Germinal center (tissue), 1 donor: ENCODE measurements around the gene C2CD3.
A peak's percentile ranks its signal among the peaks of the same experiment; 100 is the strongest.
"Not testable (repeated sequence)": the region's sequence is repeated elsewhere in the genome, so short reads cannot be mapped to it uniquely, and the experiment has no call there.

Experiments used
- DNase-seq: peaks from one replicate; pipeline ENCODE4 v3.0.0; 2012; ENCODE audit warnings: mixed read lengths, low spot score

The C2CD3 gene

DNA sequence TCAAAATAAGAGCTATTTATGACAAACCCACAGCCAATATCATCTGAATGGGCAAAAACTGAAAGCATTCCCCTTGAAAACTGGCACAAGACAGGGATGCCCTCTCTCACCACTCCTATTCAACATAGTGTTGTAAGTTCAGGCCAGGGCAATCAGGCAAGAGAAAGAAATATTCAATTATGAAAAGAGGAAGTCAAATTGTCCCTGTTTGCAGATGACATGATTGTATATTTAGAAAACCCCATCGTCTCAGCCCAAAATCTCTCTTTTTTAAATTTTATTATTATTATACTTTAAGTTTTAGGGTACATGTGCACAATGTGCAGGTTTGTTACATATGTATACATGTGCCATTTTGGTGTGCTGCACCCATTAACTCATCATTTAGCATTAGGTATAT, 107.2 kb downstream of the C2CD3 start:
- not testable (repeated sequence) for DNase-seq

DNA sequence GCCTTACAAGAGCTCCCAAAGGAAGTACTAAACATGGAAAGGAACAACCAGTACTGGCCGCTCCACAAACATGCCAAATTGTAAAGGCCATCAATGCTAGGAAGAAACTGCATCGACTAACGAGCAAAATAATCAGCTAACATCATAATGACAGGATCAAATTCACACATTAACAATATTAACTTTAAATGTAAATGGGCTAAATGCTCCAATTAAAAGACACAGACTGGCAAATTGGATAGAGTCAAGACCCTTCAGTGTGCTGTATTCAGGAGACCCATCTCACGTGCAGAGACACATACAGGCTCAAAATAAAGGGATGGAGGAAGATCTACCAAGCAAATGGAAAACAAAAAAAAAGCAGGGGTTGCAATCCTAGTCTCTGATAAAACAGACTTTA, 109.2 kb downstream of the C2CD3 start:
- DNase-seq, result not testable (repeated sequence)

DNA sequence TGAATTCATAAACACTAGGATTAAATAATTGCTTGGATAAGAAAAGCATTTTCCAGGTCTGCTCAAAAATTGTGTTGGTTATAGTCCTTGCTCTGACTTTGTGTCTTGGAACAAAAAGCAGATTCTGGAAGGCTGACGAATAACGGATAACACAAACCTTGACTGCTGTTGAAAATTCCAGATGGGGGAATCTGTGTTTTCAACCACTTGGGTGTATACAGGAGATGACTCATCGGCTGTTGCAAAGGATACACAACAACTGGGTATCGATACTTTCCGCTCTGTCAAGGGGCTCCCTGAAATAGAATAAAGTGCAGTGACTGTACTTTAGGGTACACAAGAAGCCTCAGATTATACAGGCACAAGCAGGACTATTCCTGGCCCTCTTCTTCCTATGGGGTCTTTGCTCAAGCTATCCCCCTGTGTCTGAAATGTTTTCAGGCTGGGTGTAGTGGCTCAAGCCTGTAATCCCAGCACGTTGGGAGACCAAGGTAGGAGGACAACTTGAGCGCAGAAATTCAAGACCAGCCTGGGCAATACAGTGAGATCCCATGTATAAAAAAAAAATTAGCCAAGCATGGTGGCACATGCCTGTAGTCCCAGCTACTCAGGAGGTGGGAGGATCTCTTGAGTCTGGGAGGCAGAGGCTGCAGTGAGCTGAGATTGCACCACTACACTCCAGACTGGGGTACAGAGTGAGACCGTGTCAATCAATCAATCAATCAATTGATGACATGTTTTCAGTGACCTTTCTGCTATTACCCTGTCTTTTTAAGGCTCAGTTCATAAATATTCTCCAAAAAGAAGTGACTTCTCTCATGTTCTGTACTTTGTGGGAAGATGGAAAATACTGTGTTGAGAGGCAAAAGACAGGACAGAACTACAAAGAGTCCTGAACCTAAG, 113.3 kb downstream of the C2CD3 start:
- DNase-seq, result no peak

DNA sequence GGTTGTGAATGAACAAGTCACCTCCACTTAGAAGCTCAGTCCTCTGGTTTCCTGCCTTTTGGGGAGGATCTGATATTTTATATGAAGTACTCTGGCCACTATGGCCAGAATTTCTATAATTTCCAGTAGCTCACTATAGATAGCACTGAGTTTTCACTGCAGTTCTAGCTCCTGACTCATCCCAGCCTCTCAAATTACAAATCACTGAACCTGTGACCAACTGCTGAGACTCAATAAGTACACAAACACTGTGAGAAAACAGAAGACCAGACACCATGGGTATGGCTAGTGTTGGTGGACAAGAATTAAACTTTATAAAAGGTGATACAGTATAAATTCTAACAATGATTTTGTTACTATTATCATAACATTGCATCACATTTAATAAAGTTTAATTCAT, 114.9 kb downstream of the C2CD3 start:
- DNase-seq, result no peak

DNA sequence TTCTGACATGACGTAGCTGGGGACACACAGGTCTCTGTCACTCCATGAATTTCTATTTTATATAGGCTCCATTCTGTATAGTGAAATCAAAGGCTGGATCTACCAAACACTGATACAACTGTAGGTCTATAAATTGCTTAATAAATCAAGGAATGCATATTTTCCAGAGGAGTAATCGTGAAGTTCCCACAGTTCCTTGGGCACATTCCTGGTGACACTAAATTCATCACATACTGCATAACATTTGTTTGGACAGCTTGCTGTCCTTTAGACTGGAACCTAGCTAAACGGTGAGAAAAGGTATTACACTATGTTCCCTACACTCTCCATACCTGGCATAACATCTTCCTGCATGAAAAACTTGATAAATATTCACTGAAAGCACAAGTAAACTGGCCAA, 120.3 kb downstream of the C2CD3 start:
- DNase-seq, result no peak

DNA sequence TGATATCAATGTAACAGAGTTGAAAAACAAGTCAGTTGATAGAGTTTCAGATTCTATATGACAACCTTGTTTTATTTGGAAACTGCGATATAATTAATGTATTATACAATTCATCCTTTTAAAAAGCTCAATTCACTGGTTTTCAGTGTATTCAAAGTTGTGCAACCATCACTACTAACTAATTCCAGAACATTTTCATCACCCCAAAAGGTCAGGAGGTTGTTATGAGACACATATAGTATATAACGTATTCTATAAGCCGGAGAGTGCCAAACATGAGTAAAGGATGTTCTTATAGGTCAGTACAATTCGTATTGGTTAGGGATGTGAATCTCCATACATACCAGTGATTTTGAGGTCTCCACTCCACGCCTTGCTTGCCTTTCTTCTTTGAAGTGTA, 121.8 kb downstream of the C2CD3 start:
- no peak for DNase-seq

DNA sequence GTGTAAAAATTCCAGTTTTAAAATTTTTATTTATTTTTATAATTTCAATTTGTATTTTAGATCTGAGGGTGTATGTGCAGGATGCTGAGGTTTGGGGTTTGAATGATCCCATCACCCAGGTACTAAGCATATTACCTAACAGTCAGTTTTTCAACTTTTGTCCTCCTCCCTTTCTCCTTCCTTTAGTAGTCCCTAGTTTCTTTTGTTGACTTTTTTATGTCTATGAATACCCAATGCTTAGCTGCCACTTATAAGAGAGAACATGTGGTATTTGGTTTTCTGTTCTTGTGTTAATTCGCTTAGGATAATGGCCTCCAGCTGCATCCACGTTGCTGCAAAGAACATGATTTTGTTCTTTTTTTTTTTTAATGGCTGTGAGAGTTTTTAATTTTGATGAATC, 126.3 kb downstream of the C2CD3 start:
- DNase-seq, result no peak

DNA sequence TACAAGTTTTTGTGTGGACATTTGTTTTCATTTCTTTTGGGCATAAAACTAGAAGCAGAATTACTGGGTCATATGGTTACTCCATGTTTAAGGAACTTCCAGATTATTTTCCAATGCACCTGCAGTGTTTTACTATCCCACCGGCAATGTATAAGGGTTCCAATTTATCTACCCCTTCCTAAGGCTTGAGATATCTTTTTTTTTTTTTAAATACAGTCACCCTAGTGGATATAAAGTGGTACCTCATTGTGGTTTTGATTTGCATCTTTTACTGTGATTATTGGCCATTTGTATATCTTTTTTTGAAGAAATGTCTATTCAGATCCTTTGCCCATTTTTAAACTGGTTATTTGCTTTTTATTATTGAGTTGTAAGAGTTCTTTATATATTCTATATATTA, 127.4 kb downstream of the C2CD3 start:
- DNase-seq, result no peak

DNA sequence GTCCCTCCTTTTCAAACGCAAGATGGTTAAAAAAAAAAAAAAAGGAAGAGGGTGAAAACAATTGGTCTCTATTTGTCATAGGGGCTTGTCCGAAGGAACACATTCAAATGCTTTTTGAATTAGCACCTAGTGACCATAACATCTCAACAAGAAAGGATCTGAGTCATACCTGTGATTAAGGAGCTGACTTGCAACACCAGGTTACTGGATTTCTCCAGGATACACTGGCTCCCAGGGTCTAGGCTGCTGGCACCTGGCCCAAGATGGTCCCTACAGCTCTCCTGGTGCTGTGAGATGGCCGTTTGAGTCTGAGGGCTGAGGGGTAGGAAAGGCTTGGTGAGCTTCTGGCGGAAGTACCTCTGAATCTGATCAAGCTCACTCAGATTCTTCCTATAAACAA, 133.5 kb downstream of the C2CD3 start:
- no peak for DNase-seq

DNA sequence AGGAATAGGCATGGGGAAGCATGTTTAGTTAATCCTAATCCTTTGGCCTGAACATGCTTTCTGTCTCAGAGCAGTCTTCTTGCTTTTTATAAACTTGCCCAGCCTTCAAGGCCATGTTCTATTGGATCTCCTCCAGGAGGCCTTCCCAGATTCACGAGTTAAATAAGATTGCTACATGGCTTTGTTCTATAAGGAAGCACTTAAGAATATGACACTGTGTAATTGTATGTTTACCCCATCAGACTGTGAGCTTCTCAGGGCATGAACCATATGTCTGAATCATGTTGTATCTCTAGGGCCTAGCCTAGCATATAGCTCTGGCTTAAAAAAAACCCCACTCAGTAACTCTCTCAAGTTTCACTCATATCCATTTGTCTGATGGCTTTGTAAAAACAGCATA, 135.5 kb downstream of the C2CD3 start:
- DNase-seq, result no peak

DNA sequence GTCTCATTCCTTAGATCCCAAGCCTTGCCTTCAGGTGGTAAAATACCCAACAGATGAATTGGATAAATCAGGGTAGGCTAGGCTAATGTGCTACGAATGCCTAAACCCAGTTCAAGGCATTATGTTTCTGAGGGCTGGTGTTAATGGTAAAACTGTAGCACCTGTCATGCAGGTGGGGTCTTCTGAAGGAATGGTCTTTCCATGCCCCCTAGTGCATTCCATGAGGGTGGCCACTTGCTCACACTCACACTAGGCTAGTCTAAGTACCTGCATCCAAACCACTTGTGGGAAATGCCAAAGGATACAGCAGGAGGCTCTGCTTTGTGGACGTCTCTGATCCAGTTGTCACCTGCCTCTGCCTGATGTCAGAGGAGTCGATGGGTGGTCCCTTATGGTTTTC, 137.8 kb downstream of the C2CD3 start:
- DNase-seq, result no peak

DNA sequence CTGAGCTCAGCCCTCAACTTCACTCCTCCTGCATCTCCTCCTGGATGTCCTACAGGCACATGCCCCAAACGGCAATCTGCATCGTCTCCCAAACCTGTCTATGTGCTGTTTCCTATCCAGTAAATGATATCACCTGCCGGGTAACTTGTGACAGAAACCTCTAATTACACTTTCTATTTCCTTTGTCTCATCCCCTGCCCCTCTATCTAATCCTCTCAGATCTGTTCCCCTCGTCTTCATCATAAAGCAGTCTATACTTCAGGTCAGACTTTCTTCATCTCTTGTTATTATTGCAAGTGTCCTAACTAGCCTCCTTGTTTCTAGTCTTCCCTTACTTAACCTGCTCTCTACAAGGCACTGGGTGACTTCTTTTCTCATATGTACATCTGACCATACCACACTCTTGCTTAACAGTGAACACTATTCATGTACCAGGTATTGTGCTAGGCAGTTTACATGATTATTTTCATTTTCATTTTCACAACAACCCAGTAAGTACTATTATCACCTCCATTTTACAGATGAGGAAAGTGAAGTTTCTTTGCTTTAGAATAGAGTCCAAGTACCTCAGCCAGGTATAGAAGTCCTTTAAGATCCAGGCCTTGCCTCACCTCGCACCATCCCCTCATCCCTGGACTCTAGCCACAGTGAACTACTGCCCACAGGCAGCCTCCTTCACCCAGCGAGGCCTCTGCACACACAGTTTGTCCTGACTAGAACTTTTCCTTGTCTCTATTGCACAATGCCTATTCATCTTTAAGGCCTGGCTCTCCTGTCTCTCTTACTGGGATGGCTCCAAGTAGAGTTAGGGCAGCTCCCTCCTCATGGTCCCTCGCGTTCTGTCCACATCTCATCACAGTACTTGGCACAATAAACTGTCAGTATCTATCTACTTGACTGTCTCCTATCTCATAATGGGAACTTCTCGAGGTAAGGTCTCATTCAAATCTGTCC, 139.8 kb downstream of the C2CD3 start:
- DNase-seq, result no peak

DNA sequence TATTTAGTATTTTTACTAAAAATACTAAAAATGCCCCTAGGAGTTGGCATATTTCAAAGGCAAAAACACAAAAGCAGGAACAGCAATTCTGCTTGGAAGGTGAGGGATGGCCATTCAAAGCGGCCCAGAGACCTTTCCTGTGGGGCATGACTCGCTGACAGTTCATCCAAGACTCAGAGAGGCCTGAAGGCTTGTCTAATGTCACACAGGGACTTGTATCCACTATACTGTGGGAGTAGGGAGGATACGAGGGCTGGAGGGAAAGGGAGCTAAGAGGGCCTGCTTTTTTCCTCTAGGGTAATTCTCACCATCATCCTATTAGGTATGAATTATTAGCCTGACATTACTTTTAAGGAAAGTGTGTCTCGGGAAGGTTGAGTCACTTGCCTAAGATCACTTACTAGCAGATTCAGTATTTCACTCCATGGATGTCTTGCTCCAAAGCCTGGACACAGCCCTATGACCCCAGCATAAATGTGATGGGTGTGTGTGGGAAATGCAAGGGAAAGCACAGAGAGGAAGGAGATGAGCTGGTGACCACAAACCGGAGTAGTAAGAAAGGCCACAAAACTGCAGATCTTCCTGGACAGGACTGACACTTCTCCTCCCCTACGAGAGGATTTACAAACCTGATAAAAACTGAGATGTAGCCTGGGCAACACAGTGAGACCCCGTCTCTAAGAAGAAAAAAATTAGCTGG, 145.2 kb downstream of the C2CD3 start:
- DNase-seq, result no peak

DNA sequence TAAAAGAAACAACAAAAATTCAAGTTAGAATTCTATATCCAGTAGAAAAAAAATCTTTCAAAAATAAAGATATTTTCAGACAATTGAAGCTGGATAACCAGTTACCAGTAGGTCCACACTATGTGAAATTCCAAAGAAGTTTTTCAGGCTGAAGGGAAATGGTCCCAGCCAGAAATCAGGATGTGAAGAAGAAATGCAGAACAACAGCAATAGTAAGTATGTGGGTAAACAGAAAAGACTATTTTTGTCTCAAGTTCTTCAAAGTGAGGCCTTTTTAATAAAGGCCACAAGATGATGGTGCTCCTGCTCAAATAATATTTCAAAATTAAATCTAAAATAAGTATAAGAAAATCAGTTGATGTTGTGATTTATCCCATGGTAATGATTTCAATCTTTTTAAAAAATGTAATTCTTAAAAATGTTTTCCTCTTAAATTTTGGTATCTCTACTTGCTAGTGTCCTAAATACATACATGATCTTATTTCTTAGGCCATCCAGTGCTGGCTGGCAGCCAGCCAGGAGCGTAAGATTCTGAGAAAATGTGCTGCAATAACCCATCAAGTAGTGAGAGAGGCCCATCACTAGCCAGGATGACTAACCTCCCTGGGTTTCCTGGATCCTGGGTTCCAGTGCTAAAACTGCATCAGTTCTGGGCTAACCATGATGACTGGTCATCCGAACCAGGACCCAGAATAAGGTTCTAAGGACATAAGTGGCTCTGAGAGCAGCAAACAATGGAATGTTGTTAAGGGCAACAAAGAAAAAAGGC, 146.4 kb downstream of the C2CD3 start:
- DNase-seq, result no peak

DNA sequence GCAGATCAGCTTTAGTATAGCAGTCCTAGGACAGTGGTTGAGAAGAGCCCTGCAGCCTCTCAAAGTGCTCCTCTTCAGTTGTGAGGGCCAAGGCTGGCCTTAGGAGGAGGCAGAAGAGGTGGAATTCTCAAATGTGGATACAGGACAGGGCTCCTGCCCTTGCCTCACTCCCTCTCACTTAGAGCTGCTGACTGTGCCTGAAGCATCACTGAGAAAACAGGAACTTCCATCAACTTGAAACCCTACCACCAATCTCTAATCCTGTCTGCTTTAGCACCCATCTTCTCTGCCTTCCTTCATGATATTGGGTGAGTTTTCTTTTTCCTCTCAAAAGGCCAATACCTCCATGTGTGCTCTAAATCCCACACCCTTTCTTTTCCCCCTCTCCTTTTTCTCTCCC, 147.5 kb downstream of the C2CD3 start:
- no peak for DNase-seq

DNA sequence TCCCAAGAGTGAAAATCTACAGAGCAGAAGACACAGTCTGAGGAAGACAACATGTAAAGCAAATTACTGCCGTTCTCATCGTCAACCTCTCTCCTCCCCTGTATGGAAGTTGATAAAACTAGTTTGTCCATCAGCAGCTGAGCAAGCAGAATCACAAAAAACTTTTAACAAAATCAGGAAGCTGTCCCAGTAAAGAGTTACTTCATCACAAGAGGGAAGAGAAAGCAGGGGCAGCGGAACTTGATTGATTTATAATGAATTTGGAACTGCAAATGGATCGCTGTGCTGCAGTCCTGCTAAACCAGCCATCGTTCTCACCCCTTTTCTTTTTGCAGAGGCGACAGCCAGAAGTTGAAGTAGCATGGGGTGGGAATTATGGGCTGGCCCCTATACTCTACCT, 148.3 kb downstream of the C2CD3 start:
- no peak for DNase-seq

DNA sequence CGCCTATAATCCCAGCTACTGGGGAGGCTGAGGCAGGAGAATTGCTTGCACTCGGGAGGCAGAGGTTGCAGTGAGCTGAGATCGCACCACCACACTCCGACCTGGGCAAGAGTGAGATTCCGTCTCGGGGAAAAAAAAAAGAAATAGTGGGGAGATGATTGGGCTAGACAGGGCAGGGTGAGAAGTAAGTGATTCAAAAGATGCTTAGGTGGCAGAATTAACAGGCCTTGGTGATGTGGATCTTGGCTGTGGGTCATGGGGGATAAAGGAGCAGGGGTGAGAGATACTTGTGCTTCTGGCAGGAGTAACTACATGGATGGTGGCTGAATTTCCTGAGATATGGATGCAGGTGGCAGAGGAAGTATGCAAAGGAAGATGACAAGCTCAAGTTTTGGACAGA, 148.8 kb downstream of the C2CD3 start:
- DNase-seq, result no peak

DNA sequence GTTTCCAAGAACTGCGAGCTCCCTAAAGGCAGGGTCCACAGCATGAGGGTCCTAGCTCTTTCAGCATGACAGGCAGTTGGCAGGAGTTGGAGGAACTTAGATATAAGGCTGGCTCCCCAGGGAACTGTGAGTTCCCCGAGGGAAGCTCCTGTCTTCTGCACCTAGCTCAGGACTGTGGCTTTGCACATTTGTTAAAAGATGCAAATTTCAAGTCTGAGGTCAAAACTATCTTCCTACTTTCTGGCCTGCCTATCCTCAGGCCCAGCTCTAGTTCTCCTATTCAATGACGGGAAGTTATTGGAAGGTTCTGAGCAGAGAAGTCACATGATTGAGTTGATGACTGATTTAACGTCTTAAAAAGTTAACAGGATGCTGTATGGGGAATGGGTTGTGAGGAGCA, 150.3 kb downstream of the C2CD3 start:
- DNase-seq, result peak; percentile 71

DNA sequence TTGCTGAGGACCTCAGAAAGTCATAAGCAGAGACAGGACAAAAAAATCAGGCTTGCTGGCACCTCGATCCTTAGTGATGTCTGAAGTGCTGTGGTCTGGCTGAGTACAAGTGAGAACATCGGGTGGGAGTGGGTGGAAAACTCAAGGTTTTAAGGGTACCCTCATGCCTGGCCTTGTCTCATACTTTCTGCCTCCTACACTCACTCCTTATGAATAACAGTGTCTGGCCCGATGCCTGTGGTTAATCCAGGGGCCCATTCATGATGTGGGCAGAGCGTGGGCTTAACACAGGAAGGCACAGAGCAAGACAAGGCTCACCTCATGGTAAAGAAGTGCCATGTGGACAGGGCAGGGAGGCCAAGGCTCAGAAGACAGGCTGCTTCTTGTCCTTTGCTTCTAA, 150.9 kb downstream of the C2CD3 start:
- no peak for DNase-seq

DNA sequence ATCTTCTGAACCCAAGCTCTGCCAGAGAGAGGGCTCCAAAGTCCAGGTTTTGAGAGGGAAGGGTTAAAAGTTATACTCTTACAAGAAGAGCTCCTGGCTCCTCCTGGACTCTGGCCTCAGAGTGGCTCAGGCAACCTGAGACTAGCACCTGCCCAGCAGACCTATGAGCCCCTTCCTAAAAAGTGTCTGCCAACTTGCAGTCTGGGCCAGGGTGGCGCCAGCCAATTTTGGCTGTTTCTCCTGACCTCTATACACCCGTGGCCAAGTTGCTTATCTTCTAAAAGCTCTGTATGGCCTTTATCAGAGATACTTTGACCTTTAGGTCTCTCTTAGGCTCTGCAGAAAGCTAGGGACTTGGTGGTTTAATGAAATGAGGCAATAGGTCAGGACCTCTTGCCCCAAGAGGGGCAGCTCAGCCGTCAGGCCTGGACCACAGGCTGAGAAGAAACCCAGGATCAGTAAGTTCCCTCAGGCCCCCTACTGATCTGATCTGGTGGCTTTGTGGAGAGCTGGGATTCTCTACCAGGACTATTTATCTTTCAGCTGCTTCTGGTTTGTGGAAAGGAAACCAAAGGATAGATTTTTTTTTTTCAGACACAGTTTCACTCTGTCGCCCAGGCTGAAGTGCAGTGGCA, 151.6 kb downstream of the C2CD3 start:
- DNase-seq, result no peak

DNA sequence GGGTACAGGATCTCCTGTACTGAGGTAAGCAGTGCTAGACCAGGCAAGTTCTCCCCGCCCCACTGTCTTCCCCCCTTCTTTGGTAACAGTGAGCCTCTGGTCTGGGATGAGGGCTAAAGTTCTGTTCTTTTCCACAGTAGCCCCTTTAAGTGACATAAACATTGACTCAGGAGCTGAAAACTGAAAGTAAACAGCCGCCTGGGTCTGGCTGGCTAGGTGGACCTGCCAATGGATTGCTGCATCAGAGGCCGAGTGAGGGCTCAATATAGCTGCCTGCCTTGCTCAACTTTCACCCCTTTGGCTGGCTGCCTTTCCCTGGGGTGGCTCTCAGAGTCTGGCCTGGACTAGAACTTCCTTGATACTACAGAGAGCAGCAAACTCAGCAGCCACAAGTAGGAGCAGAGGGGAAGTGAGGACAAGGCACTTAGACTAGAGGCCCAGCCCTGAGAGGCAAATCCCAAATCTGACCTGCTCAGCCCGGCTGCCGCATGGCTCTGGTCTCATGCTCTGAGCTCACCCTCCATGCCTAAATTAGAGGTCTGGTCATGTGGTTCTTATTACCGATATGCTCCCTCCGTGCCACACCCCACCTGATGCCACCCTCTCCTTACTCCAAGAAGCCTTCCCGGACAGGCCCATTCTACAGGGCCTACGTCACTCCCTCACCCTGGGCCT, 152.3 kb downstream of the C2CD3 start:
- DNase-seq, result no peak
